Measurements from ENCODE around the gene CCDC32.
"Not testable (repeated sequence)": the region's sequence is repeated elsewhere in the genome, so short reads cannot be mapped to it uniquely, and the experiment has no call there.

The CCDC32 gene

DNA sequence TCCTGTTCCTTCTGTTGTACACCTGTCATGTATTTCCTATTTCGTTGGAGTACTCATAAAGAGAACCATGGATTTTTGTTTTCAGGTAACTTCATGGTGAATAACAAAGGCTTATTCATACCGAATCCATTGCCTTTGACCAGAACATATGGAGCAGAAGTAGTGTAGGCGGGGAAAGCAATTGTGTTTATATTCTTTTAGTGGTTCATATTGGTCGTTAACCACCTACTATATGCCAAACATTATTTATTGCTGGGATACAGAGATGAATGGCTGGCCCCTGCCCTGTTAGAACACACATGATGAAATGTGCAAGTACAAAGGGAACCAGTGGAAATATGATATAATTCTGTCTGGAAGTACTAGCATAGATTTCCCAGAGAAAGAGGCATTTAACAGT, 14.1 kb upstream of the CCDC32 start:
- H3K9ac ChIP-seq (ENCODE audit: low read depth, low read length, poor library complexity, severe bottlenecking): no peak overlapping the region
- H3K9me2 ChIP-seq (replicated peaks; ENCODE audit: low read depth, low read length): no peaks in the 10 kb centered on the region
- no peak overlapping the region for H3K4me3 ChIP-seq (ENCODE audit: low read length, poor library complexity, severe bottlenecking)
- H3K4me1 ChIP-seq (ENCODE audit: insufficient read depth, low read length, poor library complexity, severe bottlenecking): no peaks in the 10 kb centered on the region
- TF ChIP-seq, protein P1, sequence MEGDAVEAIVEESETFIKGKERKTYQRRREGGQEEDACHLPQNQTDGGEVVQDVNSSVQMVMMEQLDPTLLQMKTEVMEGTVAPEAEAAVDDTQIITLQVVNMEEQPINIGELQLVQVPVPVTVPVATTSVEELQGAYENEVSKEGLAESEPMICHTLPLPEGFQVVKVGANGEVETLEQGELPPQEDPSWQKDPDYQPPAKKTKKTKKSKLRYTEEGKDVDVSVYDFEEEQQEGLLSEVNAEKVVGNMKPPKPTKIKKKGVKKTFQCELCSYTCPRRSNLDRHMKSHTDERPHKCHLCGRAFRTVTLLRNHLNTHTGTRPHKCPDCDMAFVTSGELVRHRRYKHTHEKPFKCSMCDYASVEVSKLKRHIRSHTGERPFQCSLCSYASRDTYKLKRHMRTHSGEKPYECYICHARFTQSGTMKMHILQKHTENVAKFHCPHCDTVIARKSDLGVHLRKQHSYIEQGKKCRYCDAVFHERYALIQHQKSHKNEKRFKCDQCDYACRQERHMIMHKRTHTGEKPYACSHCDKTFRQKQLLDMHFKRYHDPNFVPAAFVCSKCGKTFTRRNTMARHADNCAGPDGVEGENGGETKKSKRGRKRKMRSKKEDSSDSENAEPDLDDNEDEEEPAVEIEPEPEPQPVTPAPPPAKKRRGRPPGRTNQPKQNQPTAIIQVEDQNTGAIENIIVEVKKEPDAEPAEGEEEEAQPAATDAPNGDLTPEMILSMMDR (conservative IDR thresholded peaks at IDR 0.05; ENCODE audit: low read length): no peak
- TF ChIP-seq EZH2phosphoT487 (IDR thresholded peaks at IDR 0.05; ENCODE audit: borderline replicate concordance): no peak
- no peaks in the 10 kb centered on the region for H3K9me3 ChIP-seq (ENCODE audit: insufficient read depth, low read depth, low read length)
- no peaks in the 10 kb centered on the region for H3F3A ChIP-seq (ENCODE audit: low read depth)
- no peak overlapping the region for H3K4me2 ChIP-seq (ENCODE audit: low read depth, low read length, poor library complexity, severe bottlenecking)
- no peaks in the 10 kb centered on the region for H3K79me2 ChIP-seq (ENCODE audit: insufficient read depth, low read length)
- H3K27me3 ChIP-seq (ENCODE audit: insufficient read depth, low read length, poor library complexity, severe bottlenecking): no peaks in the 10 kb centered on the region
- H2AFZ ChIP-seq (ENCODE audit: low read length): no peak overlapping the region
- H3K36me3 ChIP-seq (ENCODE audit: insufficient read depth, low read length): peaks cover 1% of the 10 kb centered on the region; the same call in 1 of the 2 replicates
- no peaks in the 10 kb centered on the region for H4K20me1 ChIP-seq (ENCODE audit: insufficient read depth, low read length, poor library complexity, severe bottlenecking)

DNA sequence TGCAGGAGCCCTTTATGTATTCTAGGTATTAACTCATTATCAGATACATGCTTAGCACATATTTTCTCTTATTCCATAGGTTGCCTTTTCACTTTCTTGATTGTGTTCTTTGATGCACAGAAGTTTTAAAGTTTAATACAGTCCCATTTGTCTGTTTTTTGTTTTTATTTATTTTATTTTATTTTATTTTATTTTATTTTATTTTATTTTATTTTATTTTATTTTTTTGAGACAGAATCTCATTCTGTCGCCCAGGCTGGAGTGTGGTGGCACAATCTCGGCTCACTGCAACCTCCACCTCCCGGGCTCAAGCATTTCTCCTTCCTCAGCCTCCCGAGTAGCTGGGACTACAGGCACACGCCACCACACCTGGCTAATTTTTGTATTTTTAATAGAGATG, 12.1 kb upstream of the CCDC32 start:
- H3K9ac ChIP-seq (ENCODE audit: low read depth, low read length, poor library complexity, severe bottlenecking); H3F3A ChIP-seq (ENCODE audit: low read depth); H3K9me2 ChIP-seq (replicated peaks; ENCODE audit: low read depth, low read length); H3K4me2 ChIP-seq (ENCODE audit: low read depth, low read length, poor library complexity, severe bottlenecking); H3K36me3 ChIP-seq (ENCODE audit: insufficient read depth, low read length); H4K20me1 ChIP-seq (ENCODE audit: insufficient read depth, low read length, poor library complexity, severe bottlenecking); H2AFZ ChIP-seq (ENCODE audit: low read length); H3K27me3 ChIP-seq (ENCODE audit: insufficient read depth, low read length, poor library complexity, severe bottlenecking); H3K4me1 ChIP-seq (ENCODE audit: insufficient read depth, low read length, poor library complexity, severe bottlenecking); H3K4me3 ChIP-seq (ENCODE audit: low read length, poor library complexity, severe bottlenecking); H3K79me2 ChIP-seq (ENCODE audit: insufficient read depth, low read length); H3K9me3 ChIP-seq (ENCODE audit: insufficient read depth, low read depth, low read length): not testable (repeated sequence)

DNA sequence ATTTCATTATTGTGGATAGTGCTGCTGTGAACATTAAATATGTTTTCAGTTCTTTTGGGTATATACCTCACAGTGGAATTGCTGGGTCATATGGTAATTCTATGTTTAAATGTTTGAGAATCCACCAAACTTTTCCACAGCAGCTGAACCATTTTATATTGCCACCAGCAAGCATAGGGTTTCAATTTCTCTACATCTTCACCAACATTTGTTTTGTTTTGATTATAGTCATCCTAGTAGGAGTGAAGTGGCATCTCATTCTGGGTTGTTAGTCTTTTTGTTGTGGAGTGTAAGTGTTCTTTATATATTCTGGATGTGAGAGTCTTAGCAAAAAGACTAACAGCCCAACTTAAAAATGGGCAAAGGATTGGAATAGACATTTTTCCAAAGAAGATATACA, 10.3 kb upstream of the CCDC32 start:
- Histone ChIP-seq H3K4me1 (ENCODE audit: insufficient read depth, low read length, poor library complexity, severe bottlenecking) (peaks cover 12% of the 10 kb centered on the region), H3K4me3 (ENCODE audit: low read length, poor library complexity, severe bottlenecking) (no peak overlapping the region), H3F3A (ENCODE audit: low read depth) (no peaks in the 10 kb centered on the region), H3K9me3 (ENCODE audit: insufficient read depth, low read depth, low read length) (no peaks in the 10 kb centered on the region), H3K4me2 (ENCODE audit: low read depth, low read length, poor library complexity, severe bottlenecking) (no peak overlapping the region), H3K79me2 (ENCODE audit: insufficient read depth, low read length) (peaks cover 19% of the 10 kb centered on the region), H3K36me3 (ENCODE audit: insufficient read depth, low read length) (peaks cover 10% of the 10 kb centered on the region; the same call in 1 of the 2 replicates), H3K27me3 (ENCODE audit: insufficient read depth, low read length, poor library complexity, severe bottlenecking) (no peaks in the 10 kb centered on the region), H3K9me2 (replicated peaks; ENCODE audit: low read depth, low read length) (no peaks in the 10 kb centered on the region), H4K20me1 (ENCODE audit: insufficient read depth, low read length, poor library complexity, severe bottlenecking) (peaks cover 7% of the 10 kb centered on the region), H2AFZ (ENCODE audit: low read length) (no peak overlapping the region), H3K9ac (ENCODE audit: low read depth, low read length, poor library complexity, severe bottlenecking) (no peak overlapping the region)
- TF ChIP-seq, protein P1 (conservative IDR thresholded peaks at IDR 0.05; ENCODE audit: low read length): no peak
- no peak for TF ChIP-seq EZH2phosphoT487 (IDR thresholded peaks at IDR 0.05; ENCODE audit: borderline replicate concordance)

DNA sequence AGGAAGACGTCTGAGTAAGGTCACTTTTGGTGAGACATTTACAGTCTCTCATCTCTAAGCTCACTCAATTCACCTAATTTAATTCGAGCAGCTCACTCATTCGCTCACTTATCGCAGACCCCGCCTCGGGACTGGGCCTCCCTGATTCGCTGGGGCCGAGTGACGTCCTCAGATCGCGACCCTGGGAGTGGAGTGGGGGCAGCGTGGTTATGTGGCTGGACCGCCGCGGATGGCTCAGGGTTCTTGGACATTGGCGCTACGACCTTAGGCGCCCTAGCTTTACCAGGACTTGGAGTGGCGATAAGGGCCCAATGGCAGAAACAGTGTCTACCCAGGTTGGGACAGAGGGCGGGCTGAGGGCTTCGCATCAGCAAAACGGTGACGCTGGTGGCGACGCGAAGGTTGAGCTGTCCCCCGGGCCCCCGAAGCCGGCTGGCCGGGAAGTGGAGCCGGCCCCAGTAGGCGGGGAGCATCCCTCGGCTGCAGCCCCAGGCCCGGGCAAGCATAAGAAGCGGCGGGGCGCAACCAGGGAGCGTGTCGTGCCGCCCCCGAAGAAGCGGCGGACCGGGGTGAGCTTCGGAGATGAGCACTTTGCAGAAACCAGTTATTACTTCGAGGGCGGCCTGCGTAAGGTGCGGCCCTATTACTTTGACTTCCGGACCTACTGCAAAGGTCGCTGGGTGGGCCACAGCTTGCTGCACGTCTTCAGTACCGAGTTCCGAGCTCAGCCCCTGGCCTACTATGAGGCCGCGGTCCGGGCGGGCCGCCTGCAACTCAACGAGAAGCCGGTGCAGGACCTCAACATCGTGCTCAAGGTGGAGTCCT, 4.5 kb upstream of the CCDC32 start, which contains the start of gene RPUSD2:
RPUSD2 (plus strand) TSS at position 171 of the 825 bp plus-strand sequence; CDS start at position 210, 39 bp downstream.
- no peaks in the 10 kb centered on the region for H3K9me2 ChIP-seq (replicated peaks; ENCODE audit: low read depth, low read length)
- no peaks in the 10 kb centered on the region for H3K27me3 ChIP-seq (ENCODE audit: insufficient read depth, low read length, poor library complexity, severe bottlenecking)
- no peaks in the 10 kb centered on the region for H3K9me3 ChIP-seq (ENCODE audit: insufficient read depth, low read depth, low read length)
- peak within 1 kb of the TSS; percentile 99 for H2AFZ ChIP-seq (ENCODE audit: low read length)
- peak within 1 kb of the TSS; percentile 75 for H3K9ac ChIP-seq (ENCODE audit: low read depth, low read length, poor library complexity, severe bottlenecking)
- peaks cover 28% of the 10 kb centered on the region for H3K4me1 ChIP-seq (ENCODE audit: insufficient read depth, low read length, poor library complexity, severe bottlenecking)
- peaks cover 10% of the 10 kb centered on the region; the same call in 1 of the 2 replicates for H3K36me3 ChIP-seq (ENCODE audit: insufficient read depth, low read length)
- H4K20me1 ChIP-seq (ENCODE audit: insufficient read depth, low read length, poor library complexity, severe bottlenecking): peaks cover 13% of the 10 kb centered on the region
- H3K4me3 ChIP-seq (ENCODE audit: low read length, poor library complexity, severe bottlenecking): peak within 1 kb of the TSS; percentile 87
- peaks cover 32% of the 10 kb centered on the region for H3K79me2 ChIP-seq (ENCODE audit: insufficient read depth, low read length)
- no peak for TF ChIP-seq EZH2phosphoT487 (IDR thresholded peaks at IDR 0.05; ENCODE audit: borderline replicate concordance)
- TF ChIP-seq, protein P1 (conservative IDR thresholded peaks at IDR 0.05; ENCODE audit: low read length): no peak
- H3F3A ChIP-seq (ENCODE audit: low read depth): no peaks in the 10 kb centered on the region
- H3K4me2 ChIP-seq (ENCODE audit: low read depth, low read length, poor library complexity, severe bottlenecking): peak within 1 kb of the TSS; percentile 91
